ENCODE measurements around the gene SLC25A13.
"Not testable (repeated sequence)": the region's sequence is repeated elsewhere in the genome, so short reads cannot be mapped to it uniquely, and the experiment has no call there.

SLC25A13 gene

GRCh38 chr7:96321658-96322372 lies at the start of gene SLC25A13:
SLC25A13 (minus strand) TSS chr7:96322098; CDS start chr7:96321956, 142 bp downstream.
- DNase-seq, result peak; percentile 74

GRCh38 chr7:96365916-96366315 lies 44.0 kb upstream of the SLC25A13 start:
- DNase-seq, result not testable (repeated sequence)

- DNase-seq, result no peak
These were observed 39.4 kb upstream of the SLC25A13 start for GRCh38 chr7:96361116-96361857.

GRCh38 chr7:96359876-96360275 lies 38.0 kb upstream of the SLC25A13 start:
- no peak for DNase-seq

GRCh38 chr7:96358236-96358971 lies 36.5 kb upstream of the SLC25A13 start:
- DNase-seq, result not testable (repeated sequence)

GRCh38 chr7:96355990-96356506 lies 34.1 kb upstream of the SLC25A13 start:
- DNase-seq, result no peak

- DNase-seq, result no peak
These were observed 33.0 kb upstream of the SLC25A13 start for GRCh38 chr7:96354881-96355280.

- DNase-seq, result no peak
These were observed 27.7 kb upstream of the SLC25A13 start for GRCh38 chr7:96349572-96349971.

GRCh38 chr7:96347471-96347870 lies 25.6 kb upstream of the SLC25A13 start:
- DNase-seq, result no peak

GRCh38 chr7:96346293-96346953 lies 24.5 kb upstream of the SLC25A13 start:
- DNase-seq, result no peak

- DNase-seq, result no peak
These were observed 22.3 kb upstream of the SLC25A13 start for GRCh38 chr7:96344236-96344635.

- no peak for DNase-seq
These were observed 20.2 kb upstream of the SLC25A13 start for GRCh38 chr7:96342049-96342448.

GRCh38 chr7:96337519-96337918 lies 15.6 kb upstream of the SLC25A13 start:
- DNase-seq, result no peak

GRCh38 chr7:96332325-96332724 lies 10.4 kb upstream of the SLC25A13 start:
- no peak for DNase-seq

- no peak for DNase-seq
These were observed 9.9 kb upstream of the SLC25A13 start for GRCh38 chr7:96331775-96332174.

GRCh38 chr7:96331233-96331632 lies 9.3 kb upstream of the SLC25A13 start:
- no peak for DNase-seq

- no peak for DNase-seq
These were observed 8.3 kb upstream of the SLC25A13 start for GRCh38 chr7:96330193-96330592.

GRCh38 chr7:96329241-96329640 lies 7.3 kb upstream of the SLC25A13 start:
- DNase-seq, result no peak

- no peak for DNase-seq
These were observed 6.1 kb upstream of the SLC25A13 start for GRCh38 chr7:96328016-96328415.

- no peak for DNase-seq
These were observed 5.5 kb upstream of the SLC25A13 start for GRCh38 chr7:96327429-96327828.

GRCh38 chr7:96326752-96327151 lies 4.9 kb upstream of the SLC25A13 start:
- not testable (repeated sequence) for DNase-seq

GRCh38 chr7:96322847-96323461 lies 1.1 kb upstream of the SLC25A13 start:
- no peak for DNase-seq

- DNase-seq, result no peak
These were observed 436 bp upstream of the SLC25A13 start for GRCh38 chr7:96322373-96322695.
